Measurements from ENCODE around the gene FAM83B.
"Not testable (repeated sequence)": the region's sequence is repeated elsewhere in the genome, so short reads cannot be mapped to it uniquely, and the experiment has no call there.

Gene FAM83B

GRCh38 chr6:54846243-54846856 is at the start of gene FAM83B:
Gene FAM83B, plus strand, starts transcription at chr6:54846771. Its CDS starts 23,476 bp downstream, at chr6:54870247.
- DNase-seq: no peak

GRCh38 chr6:54796918-54797317 is 49.7 kb upstream of the FAM83B start:
- DNase-seq: not testable (repeated sequence)

GRCh38 chr6:54800050-54800600 is 46.4 kb upstream of the FAM83B start:
- DNase-seq: no peak

GRCh38 chr6:54801244-54801643 is 45.3 kb upstream of the FAM83B start:
- DNase-seq: no peak

- no peak for DNase-seq
Observed at GRCh38 chr6:54801669-54802068, 44.9 kb upstream of the FAM83B start.

GRCh38 chr6:54802775-54803634 is 43.6 kb upstream of the FAM83B start:
- DNase-seq: no peak

GRCh38 chr6:54805077-54805476 is 41.5 kb upstream of the FAM83B start:
- no peak for DNase-seq

- DNase-seq: no peak
Observed at GRCh38 chr6:54810147-54810546, 36.4 kb upstream of the FAM83B start.

- no peak for DNase-seq
Observed at GRCh38 chr6:54813892-54814291, 32.7 kb upstream of the FAM83B start.

GRCh38 chr6:54817236-54817635 is 29.3 kb upstream of the FAM83B start:
- no peak for DNase-seq

- no peak for DNase-seq
Observed at GRCh38 chr6:54817834-54818233, 28.7 kb upstream of the FAM83B start.

- not testable (repeated sequence) for DNase-seq
Observed at GRCh38 chr6:54824225-54824624, 22.3 kb upstream of the FAM83B start.

GRCh38 chr6:54827010-54827409 is 19.6 kb upstream of the FAM83B start:
- DNase-seq: no peak

GRCh38 chr6:54830216-54830615 is 16.4 kb upstream of the FAM83B start:
- no peak for DNase-seq

GRCh38 chr6:54835176-54835575 is 11.4 kb upstream of the FAM83B start:
- no peak for DNase-seq

- DNase-seq: no peak
Observed at GRCh38 chr6:54846857-54847674, 495 bp downstream of the FAM83B start.

- no peak for DNase-seq
Observed at GRCh38 chr6:54847799-54848597, 1.4 kb downstream of the FAM83B start.

- no peak for DNase-seq
Observed at GRCh38 chr6:54850114-54850513, 3.5 kb downstream of the FAM83B start.

GRCh38 chr6:54856129-54856528 is 9.6 kb downstream of the FAM83B start:
- DNase-seq: no peak

- DNase-seq: no peak
Observed at GRCh38 chr6:54860132-54860531, 13.6 kb downstream of the FAM83B start.

GRCh38 chr6:54860739-54861138 is 14.2 kb downstream of the FAM83B start:
- no peak for DNase-seq

GRCh38 chr6:54861905-54862616 is 15.5 kb downstream of the FAM83B start:
- no peak for DNase-seq
